HG02870 (cell line): ENCODE data around the gene UBE2J1.
A peak's percentile ranks its signal among the peaks of the same experiment; 100 is the strongest.
"Not testable (repeated sequence)": the region's sequence is repeated elsewhere in the genome, so short reads cannot be mapped to it uniquely, and the experiment has no call there.

Experiments used
- ATAC-seq: cut with Tn5 transposase; IDR thresholded peaks from one replicate; pipeline ENCODE4 v1.9.1; 2021; ENCODE audit warnings: mild to moderate bottlenecking, moderate library complexity; ENCODE audit not compliant: unreplicated experiment

Gene UBE2J1

GRCh38 chr6:89352278-89353117 lies at the start of gene UBE2J1:
Gene UBE2J1 (minus strand): TSS chr6:89352722. CDS start chr6:89352569, 153 bp downstream.
- ATAC-seq, result peak; percentile 42

GRCh38 chr6:89400912-89401399 lies 48.4 kb upstream of the UBE2J1 start:
- no peak for ATAC-seq

GRCh38 chr6:89400050-89400449 lies 47.5 kb upstream of the UBE2J1 start:
- ATAC-seq, result no peak

- ATAC-seq, result no peak
Measured at GRCh38 chr6:89398762-89399525, 46.4 kb upstream of the UBE2J1 start.

GRCh38 chr6:89397884-89398283 lies 45.4 kb upstream of the UBE2J1 start:
- not testable (repeated sequence) for ATAC-seq

GRCh38 chr6:89393659-89394058 lies 41.1 kb upstream of the UBE2J1 start:
- ATAC-seq, result no peak

GRCh38 chr6:89392823-89393222 lies 40.3 kb upstream of the UBE2J1 start:
- ATAC-seq, result no peak

GRCh38 chr6:89388846-89389245 lies 36.3 kb upstream of the UBE2J1 start:
- no peak for ATAC-seq

- ATAC-seq, result peak; percentile 93
Measured at GRCh38 chr6:89387516-89388201, 35.1 kb upstream of the UBE2J1 start.

GRCh38 chr6:89386917-89387491 lies 34.5 kb upstream of the UBE2J1 start:
- ATAC-seq, result peak; percentile 13

GRCh38 chr6:89385846-89386245 lies 33.3 kb upstream of the UBE2J1 start:
- no peak for ATAC-seq

GRCh38 chr6:89385156-89385667 lies 32.7 kb upstream of the UBE2J1 start:
- ATAC-seq, result peak; percentile 36

GRCh38 chr6:89381031-89381430 lies 28.5 kb upstream of the UBE2J1 start:
- ATAC-seq, result no peak

- ATAC-seq, result no peak
Measured at GRCh38 chr6:89379281-89379680, 26.8 kb upstream of the UBE2J1 start.

GRCh38 chr6:89378628-89379027 lies 26.1 kb upstream of the UBE2J1 start:
- ATAC-seq, result no peak

GRCh38 chr6:89375427-89376267 lies 23.1 kb upstream of the UBE2J1 start:
- peak; percentile 78 for ATAC-seq

GRCh38 chr6:89372506-89372901 lies 20.0 kb upstream of the UBE2J1 start:
- peak; percentile 41 for ATAC-seq

GRCh38 chr6:89371849-89372505 lies 19.5 kb upstream of the UBE2J1 start:
- ATAC-seq, result peak; percentile 57

GRCh38 chr6:89368999-89369398 lies 16.5 kb upstream of the UBE2J1 start:
- ATAC-seq, result no peak
